Osteocyte (in vitro differentiated cells): ENCODE data around the gene ANK3. TPM values are rescaled to one million over a fixed set of nuclear protein-coding genes. Genes with fewer than 3 reads are reported as not detected.

Source experiments
- DNase-seq: peaks from one replicate; pipeline ENCODE4 v3.0.0; 2021; ENCODE audit warnings: mixed read lengths; ENCODE audit not compliant: unreplicated experiment; ENCODE audit errors: extremely low spot score
- H3K27ac Mint-ChIP-seq: one replicate; pipeline ENCODE4 v1.8.0; 2021; ENCODE audit warnings: mild to moderate bottlenecking, mixed read lengths; ENCODE audit not compliant: unreplicated experiment
- H3K27me3 Mint-ChIP-seq: one replicate; pipeline ENCODE4 v1.8.0; 2021; ENCODE audit warnings: mixed read lengths; ENCODE audit not compliant: unreplicated experiment
- H3K36me3 Mint-ChIP-seq: one replicate; pipeline ENCODE4 v1.8.0; 2021; ENCODE audit warnings: mixed read lengths; ENCODE audit not compliant: unreplicated experiment
- H3K4me1 Mint-ChIP-seq: one replicate; pipeline ENCODE4 v1.8.0; 2021; ENCODE audit warnings: mixed read lengths; ENCODE audit not compliant: unreplicated experiment
- H3K4me3 Mint-ChIP-seq: one replicate; pipeline ENCODE4 v1.8.0; 2021; ENCODE audit warnings: mild to moderate bottlenecking, moderate library complexity, mixed read lengths; ENCODE audit not compliant: unreplicated experiment
- H3K9me3 Mint-ChIP-seq: one replicate; pipeline ENCODE4 v1.8.0; 2021; ENCODE audit warnings: mixed read lengths; ENCODE audit not compliant: unreplicated experiment
- total RNA-seq: library from RNA; stranded (reverse); gene quantifications from 2 replicates; pipeline ENCODE4 v1.2.1, GENCODE V29; 2021
- TF ChIP-seq, protein P1 (sequence below): fragments of 200-600 bp; sonication (generic); IDR thresholded peaks from 2 replicates; pipeline ENCODE4 v1.5.0; 2021; ENCODE audit warnings: antibody characterized with exemption, mild to moderate bottlenecking, moderate library complexity

Gene ANK3
- total RNA-seq, 1 donor from 2014 or later = 22.0 TPM

DNA sequence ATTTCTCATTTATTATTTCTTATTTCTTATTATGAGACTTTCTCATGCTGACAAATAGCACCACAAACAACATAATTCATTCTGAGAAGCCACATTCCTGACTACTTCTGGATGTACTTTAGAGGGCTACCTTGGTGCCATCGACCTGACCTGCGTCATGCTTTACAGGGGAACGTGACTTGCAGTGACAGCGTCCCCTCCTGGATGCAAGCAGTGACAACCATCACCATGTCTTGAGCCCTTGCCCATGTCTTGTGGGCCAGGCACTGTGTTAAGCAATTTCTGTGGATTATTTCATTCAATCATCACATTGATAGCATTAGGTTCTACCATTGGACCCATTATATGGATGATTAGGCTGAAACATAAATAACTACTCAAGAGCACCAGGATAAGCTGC is 137.0 kb downstream of the ANK3 start:
- H3K36me3 Mint-ChIP-seq = peaks cover 2% of the 10 kb centered on the region
- no peak overlapping the region for H3K4me3 Mint-ChIP-seq
- no peaks in the 10 kb centered on the region for H3K27me3 Mint-ChIP-seq
- no peak for DNase-seq
- peaks cover 2% of the 10 kb centered on the region for H3K4me1 Mint-ChIP-seq
- H3K9me3 Mint-ChIP-seq = no peaks in the 10 kb centered on the region
- TF ChIP-seq, protein P1, sequence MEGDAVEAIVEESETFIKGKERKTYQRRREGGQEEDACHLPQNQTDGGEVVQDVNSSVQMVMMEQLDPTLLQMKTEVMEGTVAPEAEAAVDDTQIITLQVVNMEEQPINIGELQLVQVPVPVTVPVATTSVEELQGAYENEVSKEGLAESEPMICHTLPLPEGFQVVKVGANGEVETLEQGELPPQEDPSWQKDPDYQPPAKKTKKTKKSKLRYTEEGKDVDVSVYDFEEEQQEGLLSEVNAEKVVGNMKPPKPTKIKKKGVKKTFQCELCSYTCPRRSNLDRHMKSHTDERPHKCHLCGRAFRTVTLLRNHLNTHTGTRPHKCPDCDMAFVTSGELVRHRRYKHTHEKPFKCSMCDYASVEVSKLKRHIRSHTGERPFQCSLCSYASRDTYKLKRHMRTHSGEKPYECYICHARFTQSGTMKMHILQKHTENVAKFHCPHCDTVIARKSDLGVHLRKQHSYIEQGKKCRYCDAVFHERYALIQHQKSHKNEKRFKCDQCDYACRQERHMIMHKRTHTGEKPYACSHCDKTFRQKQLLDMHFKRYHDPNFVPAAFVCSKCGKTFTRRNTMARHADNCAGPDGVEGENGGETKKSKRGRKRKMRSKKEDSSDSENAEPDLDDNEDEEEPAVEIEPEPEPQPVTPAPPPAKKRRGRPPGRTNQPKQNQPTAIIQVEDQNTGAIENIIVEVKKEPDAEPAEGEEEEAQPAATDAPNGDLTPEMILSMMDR = no peak
- no peak overlapping the region for H3K27ac Mint-ChIP-seq

DNA sequence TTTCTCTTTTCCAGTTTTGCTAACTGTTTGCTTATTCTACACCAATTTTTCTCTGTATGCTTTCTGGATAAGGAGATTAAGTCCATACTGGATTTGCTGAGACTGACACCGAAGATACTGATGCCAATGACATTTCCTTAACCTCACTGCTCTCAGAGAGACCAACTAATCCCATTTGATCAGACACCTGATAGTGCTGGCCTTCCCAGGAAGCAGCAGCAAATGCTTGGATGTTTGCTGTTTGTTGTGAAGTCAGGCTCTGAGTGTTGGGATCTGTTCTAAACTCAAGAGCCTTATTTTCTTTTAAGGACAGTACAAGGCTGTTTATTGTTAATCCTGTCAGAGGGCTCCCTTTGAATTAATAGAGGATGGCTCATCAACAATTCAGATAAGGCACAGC is 143.3 kb downstream of the ANK3 start:
- no peak for DNase-seq
- Mint-ChIP-seq H3K4me1 (no peaks in the 10 kb centered on the region), H3K36me3 (peaks cover 4% of the 10 kb centered on the region), H3K9me3 (no peaks in the 10 kb centered on the region), H3K4me3 (no peak overlapping the region), H3K27me3 (no peaks in the 10 kb centered on the region), H3K27ac (no peak overlapping the region)
- TF ChIP-seq, protein P1 = no peak

DNA sequence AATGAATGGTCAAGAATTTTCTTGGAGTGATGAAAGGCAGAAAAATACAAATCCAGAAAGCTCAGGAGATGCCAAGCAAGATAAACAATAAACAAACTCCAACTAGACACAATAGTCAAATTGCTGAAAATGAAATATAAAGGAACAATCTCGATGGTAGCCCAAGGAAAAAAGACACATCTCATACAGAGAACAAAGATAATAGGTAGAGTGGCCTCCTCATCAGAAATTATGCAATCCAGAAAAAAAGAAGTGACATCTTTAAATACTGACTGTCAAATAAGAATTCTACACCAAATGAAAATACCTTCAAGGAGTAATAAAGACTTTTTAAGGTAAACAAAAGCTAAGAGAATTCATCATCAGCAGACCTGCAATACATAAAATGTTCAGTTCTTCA is 150.4 kb downstream of the ANK3 start:
- no peak for DNase-seq
- no peak overlapping the region for H3K4me3 Mint-ChIP-seq
- H3K27ac Mint-ChIP-seq = no peak overlapping the region
- TF ChIP-seq, protein P1 = no peak
- H3K4me1 Mint-ChIP-seq = peaks cover 27% of the 10 kb centered on the region
- no peaks in the 10 kb centered on the region for H3K27me3 Mint-ChIP-seq
- no peaks in the 10 kb centered on the region for H3K9me3 Mint-ChIP-seq
- no peaks in the 10 kb centered on the region for H3K36me3 Mint-ChIP-seq

DNA sequence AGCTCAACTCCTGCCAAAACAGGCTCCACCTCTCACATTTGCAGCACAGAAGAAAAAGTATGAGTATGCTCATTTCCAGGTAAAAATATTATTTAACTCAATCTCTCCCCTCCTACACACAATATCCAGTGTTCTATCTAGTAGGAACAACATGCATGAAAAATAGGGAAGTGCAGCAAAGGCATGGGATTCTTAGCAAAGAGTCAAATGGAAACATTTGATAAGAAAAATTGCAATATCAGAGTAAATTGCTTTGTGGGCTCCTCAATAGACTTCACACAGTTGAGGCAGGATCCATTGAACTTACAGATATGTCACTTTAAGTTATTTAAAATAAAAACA is 150.9 kb downstream of the ANK3 start:
- DNase-seq = no peak
- no peaks in the 10 kb centered on the region for H3K27me3 Mint-ChIP-seq
- TF ChIP-seq, protein P1 = no peak
- no peaks in the 10 kb centered on the region for H3K9me3 Mint-ChIP-seq
- H3K36me3 Mint-ChIP-seq = no peaks in the 10 kb centered on the region
- peaks cover 27% of the 10 kb centered on the region for H3K4me1 Mint-ChIP-seq
- no peak overlapping the region for H3K27ac Mint-ChIP-seq
- H3K4me3 Mint-ChIP-seq = no peak overlapping the region

DNA sequence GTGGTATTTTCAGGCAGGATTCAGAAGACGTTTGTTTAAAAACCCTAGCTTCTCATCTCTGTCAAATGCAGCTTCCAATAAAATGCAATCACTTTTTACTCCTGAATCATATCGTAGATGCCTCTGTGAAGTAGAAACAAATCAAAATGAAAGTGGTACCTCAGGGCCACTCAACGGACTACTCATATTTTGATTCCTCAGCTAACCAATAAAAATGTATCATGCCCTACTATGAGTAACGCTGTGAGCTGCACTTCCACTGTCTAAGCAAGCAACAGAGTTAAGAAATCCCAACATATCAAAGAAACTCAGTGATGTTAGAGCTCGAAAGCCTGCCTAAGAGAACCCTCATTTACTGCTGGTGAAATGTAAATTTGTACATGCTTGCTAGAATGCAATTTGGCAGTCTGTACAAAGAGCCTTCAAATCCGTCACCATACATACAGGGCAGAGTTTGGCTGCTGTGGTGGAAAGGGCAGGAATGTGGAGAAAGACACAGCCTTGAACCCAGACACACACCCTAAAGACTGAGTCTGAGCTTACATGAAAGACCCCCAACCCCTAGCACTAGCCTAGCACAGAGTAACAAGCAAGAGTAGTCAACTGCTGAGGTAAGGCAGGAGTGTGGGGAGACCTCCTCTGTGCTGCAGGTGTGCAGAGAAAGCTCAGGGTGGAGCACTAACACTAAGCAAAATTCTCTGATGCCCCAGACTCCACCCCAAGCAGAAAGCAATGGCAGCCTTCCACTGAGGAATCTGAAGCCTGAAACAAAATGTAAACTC is 151.5 kb downstream of the ANK3 start:
- no peaks in the 10 kb centered on the region for H3K36me3 Mint-ChIP-seq
- peak overlapping the region; percentile 64 for H3K27ac Mint-ChIP-seq
- no peak for DNase-seq

More for the DNA sequence above, 151.5 kb downstream of the ANK3 start:
- H3K27me3 Mint-ChIP-seq = no peaks in the 10 kb centered on the region
- H3K4me3 Mint-ChIP-seq = peak overlapping the region; percentile 50
- TF ChIP-seq, protein P1 = peak; percentile 49
- no peaks in the 10 kb centered on the region for H3K9me3 Mint-ChIP-seq
- H3K4me1 Mint-ChIP-seq = peaks cover 27% of the 10 kb centered on the region
